IPS DF 6.9 (cell line): ENCODE measurements around the gene ZNF611.
"Not testable (repeated sequence)": the region's sequence is repeated elsewhere in the genome, so short reads cannot be mapped to it uniquely, and the experiment has no call there.

Experiments
- DNase-seq: peaks from one replicate; pipeline ENCODE4 v3.0.0-alpha.2; 2013; ENCODE audit warnings: low read depth, low spot score
- H3K27ac ChIP-seq: one replicate; pipeline ENCODE4 v1.5.1; 2013; ENCODE audit warnings: low read length, control low read depth
- H3K27me3 ChIP-seq: 2 replicates; pipeline ENCODE4 v1.6.1; 2013; ENCODE audit warnings: mild to moderate bottlenecking, low read length; ENCODE audit not compliant: control insufficient read depth, insufficient read depth
- H3K36me3 ChIP-seq: 2 replicates; pipeline ENCODE4 v1.6.1; 2013; ENCODE audit warnings: low read length; ENCODE audit not compliant: control insufficient read depth, insufficient read depth
- H3K4me1 ChIP-seq: 2 replicates; pipeline ENCODE4 v1.6.1; 2013; ENCODE audit warnings: low read length; ENCODE audit not compliant: control insufficient read depth, insufficient read depth
- H3K4me3 ChIP-seq: 2 replicates; pipeline ENCODE4 v1.5.1; 2013; ENCODE audit warnings: mild to moderate bottlenecking, low read length
- H3K9me3 ChIP-seq: 2 replicates; pipeline ENCODE4 v1.6.1; 2013; ENCODE audit warnings: low read length, inconsistent platforms; ENCODE audit not compliant: control insufficient read depth, insufficient read depth
- WGBS: extraction: QIAGEN DNeasy Blood & Tissue Kit; methylation state at CpG from one replicate; pipeline ENCODE4 v1.1.7; 2013; ENCODE audit warnings: mixed read lengths, missing lambda C conversion rate; ENCODE audit not compliant: insufficient read length, insufficient coverage; 5-methylcytosine and 5-hydroxymethylcytosine counted together

ZNF611 gene

DNA sequence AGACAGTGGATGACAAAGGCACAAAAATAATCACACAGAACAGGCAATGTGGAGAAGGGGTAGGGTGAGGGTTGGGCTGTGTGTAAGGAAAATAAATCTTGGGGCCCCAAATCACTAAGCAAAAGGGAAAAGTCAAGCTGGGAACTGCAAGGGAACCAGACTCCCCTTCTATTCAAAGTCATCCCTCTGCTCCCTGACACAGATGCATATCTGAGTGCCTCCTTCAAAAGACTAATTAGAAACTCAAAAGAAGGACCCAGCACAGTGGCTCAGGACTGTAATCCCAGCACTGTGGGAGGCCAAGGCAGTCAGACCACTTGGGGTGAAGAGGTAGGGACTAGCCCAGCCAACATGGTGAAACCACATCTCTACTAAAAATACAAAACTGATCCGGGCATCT lies 18.3 kb downstream of the ZNF611 start:
- Histone ChIP-seq H3K27ac (no peak overlapping the region), H3K27me3 (peaks cover 2% of the 10 kb centered on the region; the same call in 1 of the 2 replicates), H3K4me3 (no peak overlapping the region), H3K36me3 (peaks cover 5% of the 10 kb centered on the region; the same call in 1 of the 2 replicates), H3K4me1 (peaks cover 4% of the 10 kb centered on the region), H3K9me3 (no peaks in the 10 kb centered on the region)
- WGBS, result no CpG with 5 or more reads among the region's 1 CpG
- DNase-seq, result peak; percentile 55

DNA sequence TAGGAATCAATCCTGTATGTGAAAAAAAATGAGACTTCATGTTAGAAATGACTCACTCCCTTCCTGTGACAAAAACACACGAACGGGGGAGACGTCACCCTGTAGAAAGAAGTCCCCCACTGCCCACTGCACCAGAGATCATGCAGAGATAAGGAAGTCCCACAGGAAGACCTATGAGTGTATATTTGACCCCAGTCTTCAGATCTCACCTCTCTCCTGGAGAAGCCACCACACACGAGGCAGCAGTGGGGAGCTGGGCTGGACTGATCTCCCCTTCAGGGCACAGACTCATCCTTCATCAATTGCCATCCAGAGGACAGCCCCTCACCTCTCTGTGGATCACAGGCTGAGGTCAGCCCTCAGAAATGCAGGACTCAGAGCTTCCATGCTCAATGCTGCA lies 18.9 kb downstream of the ZNF611 start:
- not testable (repeated sequence) for H3K4me3 ChIP-seq, DNase-seq, H3K4me1 ChIP-seq, H3K9me3 ChIP-seq, H3K36me3 ChIP-seq, H3K27me3 ChIP-seq, H3K27ac ChIP-seq
- WGBS, result no CpG with 5 or more reads among the region's 4 CpGs

DNA sequence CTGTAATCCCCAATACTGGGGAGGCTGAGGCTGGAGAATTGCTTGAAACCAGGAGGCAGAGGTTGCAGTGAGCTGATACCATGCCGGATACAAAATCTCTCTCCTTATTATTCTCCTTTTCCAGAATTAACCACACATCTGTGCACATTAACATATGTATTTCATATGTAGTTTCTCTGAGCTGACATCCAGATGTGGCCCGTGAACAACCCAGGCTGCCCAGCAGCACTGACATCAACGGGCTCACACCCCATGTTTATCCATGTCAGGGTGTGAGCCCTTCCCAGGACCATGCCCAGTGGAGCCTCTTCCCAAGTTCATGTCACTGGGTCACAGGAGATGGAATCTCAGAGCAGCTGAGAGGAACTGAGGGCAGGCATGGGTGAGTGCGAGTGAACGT lies 19.5 kb downstream of the ZNF611 start:
- no CpG with 5 or more reads among the region's 5 CpGs for WGBS
- H3K27ac ChIP-seq, H3K4me3 ChIP-seq, H3K4me1 ChIP-seq, DNase-seq, H3K9me3 ChIP-seq, H3K36me3 ChIP-seq, H3K27me3 ChIP-seq: not testable (repeated sequence)

DNA sequence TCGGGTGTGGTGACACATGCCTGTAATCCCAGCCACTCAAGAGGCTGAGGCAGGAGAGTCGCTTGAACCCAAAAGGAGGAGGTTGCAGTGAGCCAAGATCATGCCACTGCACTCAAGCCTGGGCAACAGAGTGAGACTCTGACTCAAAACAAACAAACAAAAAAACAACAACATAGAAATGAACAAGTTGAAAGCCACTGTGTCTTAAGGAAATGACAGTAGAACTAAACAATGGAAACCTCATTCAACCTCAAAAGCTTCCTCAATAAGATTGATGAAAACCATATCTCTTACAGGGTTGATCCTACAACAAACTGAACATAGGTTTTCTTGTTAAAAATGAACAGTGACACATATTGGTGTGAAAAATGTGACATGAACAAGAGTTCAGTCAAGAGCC lies 21.8 kb downstream of the ZNF611 start:
- not testable (repeated sequence) for H3K36me3 ChIP-seq, H3K9me3 ChIP-seq, H3K4me3 ChIP-seq, H3K27me3 ChIP-seq, DNase-seq, H3K4me1 ChIP-seq, H3K27ac ChIP-seq
- no CpG with 5 or more reads among the region's 2 CpGs for WGBS

DNA sequence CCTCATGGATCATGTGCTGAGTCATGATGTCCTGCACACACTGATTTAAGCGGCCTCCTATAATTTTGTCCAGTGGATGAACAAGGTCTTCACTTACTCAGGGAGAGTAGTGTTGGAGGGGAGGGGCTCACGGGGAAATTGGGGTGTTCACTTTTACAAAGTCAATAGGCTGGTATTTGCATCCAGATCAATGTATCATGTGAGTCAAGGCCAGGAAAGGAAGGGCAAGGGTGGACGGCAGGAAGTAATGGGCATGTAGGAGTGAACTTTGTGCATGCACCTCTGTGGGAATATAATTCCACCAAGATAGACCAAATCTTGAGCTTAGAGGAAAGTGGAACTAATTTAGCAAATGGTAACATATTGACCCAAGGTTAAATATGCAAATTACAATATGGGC lies 23.2 kb downstream of the ZNF611 start:
- not testable (repeated sequence) for H3K36me3 ChIP-seq, H3K27ac ChIP-seq, H3K27me3 ChIP-seq, H3K9me3 ChIP-seq, H3K4me3 ChIP-seq, DNase-seq, H3K4me1 ChIP-seq
- no CpG with 5 or more reads among the region's 3 CpGs for WGBS

DNA sequence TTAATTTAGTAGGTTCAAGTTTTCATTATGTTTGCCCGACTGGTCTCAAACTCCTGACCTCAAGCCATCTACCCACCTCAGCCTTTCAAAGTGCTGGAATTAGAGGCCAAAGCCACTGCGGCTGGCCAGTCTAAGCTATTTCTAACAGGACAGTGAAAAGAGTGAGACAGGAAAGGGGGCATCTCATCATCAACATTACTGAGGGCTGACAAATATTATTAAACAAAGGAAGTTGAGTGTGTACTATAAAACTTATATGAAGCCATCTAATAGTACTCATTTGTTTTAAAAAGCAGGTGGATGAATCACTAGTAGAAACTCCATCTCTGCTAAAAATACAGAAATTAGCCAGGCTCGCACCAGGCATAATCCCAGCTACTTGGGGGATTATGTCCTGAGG lies 24.3 kb downstream of the ZNF611 start:
- H3K36me3 ChIP-seq, result no peaks in the 10 kb centered on the region
- no peak for DNase-seq
- H3K4me1 ChIP-seq, result peaks cover 2% of the 10 kb centered on the region; the same call in 1 of the 2 replicates
- H3K4me3 ChIP-seq, result no peak overlapping the region
- H3K27me3 ChIP-seq, result no peaks in the 10 kb centered on the region
- H3K27ac ChIP-seq, result no peak overlapping the region
- H3K9me3 ChIP-seq, result no peaks in the 10 kb centered on the region
- no CpG with 5 or more reads among the region's 3 CpGs for WGBS

DNA sequence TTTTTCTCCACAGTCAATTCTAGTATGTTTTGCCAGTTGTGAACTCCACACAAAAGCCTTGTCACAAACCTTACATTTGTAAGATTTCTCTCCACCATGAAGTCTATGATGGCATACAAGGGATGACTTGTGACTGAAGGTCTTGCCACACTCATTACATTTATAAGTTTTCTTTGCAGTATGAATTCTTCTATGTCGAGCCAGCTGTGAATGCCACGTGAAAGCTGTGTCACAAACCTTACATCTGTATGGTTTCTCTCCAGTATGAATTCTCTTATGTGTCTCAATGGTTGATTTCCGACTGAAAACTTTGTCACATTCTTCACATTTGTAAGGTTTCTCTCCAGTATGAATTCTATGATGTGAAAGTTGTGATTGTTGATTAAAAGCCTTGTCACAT lies 29.2 kb downstream of the ZNF611 start:
- DNase-seq, H3K36me3 ChIP-seq, H3K4me3 ChIP-seq, H3K9me3 ChIP-seq, H3K27ac ChIP-seq, H3K4me1 ChIP-seq, H3K27me3 ChIP-seq: not testable (repeated sequence)
- WGBS, result no CpG with 5 or more reads among the region's 3 CpGs

DNA sequence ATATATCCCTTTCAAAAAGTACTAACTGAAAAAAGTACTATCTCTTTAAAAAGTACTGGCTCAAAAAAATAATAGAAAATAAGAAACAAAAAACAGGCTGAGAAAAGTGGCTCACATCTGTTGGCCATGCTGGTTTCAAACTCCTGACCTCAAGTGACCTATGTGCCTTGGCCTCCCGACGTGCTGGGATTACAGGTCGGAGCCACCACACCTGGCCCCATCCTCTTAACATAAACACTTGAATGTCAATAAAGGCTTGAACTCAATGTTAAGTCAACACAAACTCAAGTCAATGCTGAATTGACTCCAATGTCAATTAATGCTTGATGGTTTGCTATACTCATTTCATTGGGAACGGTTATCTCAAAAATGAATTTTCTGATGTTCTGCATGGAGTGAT lies 30.9 kb downstream of the ZNF611 start:
- no peak for DNase-seq

DNA sequence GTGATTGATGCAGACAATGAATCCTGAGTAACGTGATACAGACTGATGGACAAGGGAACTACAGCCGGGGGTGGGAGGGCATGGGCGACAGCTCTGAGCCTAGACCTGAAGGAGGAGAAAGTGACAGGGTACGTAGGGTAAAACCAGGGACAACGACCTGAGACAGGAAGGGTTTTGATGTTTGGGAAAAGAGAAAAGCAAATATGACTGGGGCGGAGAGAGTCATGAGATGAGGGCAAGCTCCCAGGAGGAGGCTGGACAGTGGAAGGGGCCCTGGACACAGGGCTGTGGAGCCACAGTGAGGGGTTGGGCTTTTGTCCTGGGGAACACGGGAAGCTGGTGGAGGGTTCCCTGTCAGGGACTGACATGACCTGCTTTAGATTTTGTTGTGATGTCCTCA lies 34.2 kb downstream of the ZNF611 start:
- no CpG with 5 or more reads among the region's 7 CpGs for WGBS
- Histone ChIP-seq H3K27me3 (no peaks in the 10 kb centered on the region), H3K36me3 (no peaks in the 10 kb centered on the region; the same call in 1 of the 2 replicates), H3K4me3 (no peak overlapping the region), H3K9me3 (no peaks in the 10 kb centered on the region), H3K27ac (no peak overlapping the region), H3K4me1 (no peaks in the 10 kb centered on the region)
- no peak for DNase-seq

More for the DNA sequence above, 30.9 kb downstream of the ZNF611 start:
- H3K9me3 ChIP-seq, result no peaks in the 10 kb centered on the region
- no peak overlapping the region for H3K4me3 ChIP-seq
- H3K36me3 ChIP-seq, result no peaks in the 10 kb centered on the region; the same call in 1 of the 2 replicates
- H3K27ac ChIP-seq, result no peak overlapping the region
- H3K27me3 ChIP-seq, result no peaks in the 10 kb centered on the region
- no CpG with 5 or more reads among the region's 4 CpGs for WGBS
- H3K4me1 ChIP-seq, result no peaks in the 10 kb centered on the region

DNA sequence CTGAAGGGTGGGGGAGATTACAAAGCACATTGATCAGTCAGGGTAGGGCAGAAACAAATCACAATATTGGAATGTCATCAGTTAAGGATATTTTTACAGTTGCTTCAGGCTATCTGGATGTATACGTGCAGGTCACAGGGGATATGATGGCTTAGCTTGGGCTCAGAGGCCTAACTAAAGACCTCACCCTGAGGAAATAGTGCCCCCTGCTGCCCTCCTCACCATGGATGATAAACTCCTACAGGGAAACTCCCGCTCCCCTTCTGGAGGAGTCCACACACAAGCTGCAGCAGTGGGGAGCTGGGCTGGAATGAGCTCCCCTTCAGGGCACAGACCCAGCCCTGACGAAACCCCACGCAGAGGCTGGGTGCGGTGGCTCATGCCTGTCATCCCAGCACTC lies 35.3 kb downstream of the ZNF611 start:
- H3K27me3 ChIP-seq, H3K9me3 ChIP-seq, H3K4me1 ChIP-seq, DNase-seq, H3K36me3 ChIP-seq, H3K27ac ChIP-seq, H3K4me3 ChIP-seq: not testable (repeated sequence)
- no CpG with 5 or more reads among the region's 5 CpGs for WGBS

DNA sequence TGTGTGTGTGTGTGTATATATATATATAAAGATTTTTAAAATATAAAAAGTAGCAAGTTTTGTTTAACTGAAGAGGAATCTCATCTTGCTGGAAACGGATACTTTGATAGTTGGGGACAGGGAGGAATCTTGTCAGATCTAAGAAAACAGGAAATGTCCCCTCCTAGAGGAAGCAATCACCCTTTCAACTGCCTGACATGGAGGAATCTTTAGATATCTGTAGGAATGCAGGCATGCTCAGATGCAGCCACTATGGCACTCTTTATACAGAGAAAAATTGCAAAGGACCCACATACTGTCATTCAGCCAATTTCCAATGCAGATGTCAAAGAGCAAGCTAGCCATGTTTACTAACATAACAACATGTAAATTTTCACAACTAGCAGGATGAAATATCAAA lies 38.8 kb downstream of the ZNF611 start:
- Histone ChIP-seq H3K36me3 (no peaks in the 10 kb centered on the region), H3K27ac (no peak overlapping the region), H3K27me3 (no peaks in the 10 kb centered on the region; the same call in 1 of the 2 replicates), H3K4me3 (no peak overlapping the region), H3K4me1 (no peaks in the 10 kb centered on the region), H3K9me3 (no peaks in the 10 kb centered on the region)
- no CpG with 5 or more reads among the region's 1 CpG for WGBS
- no peak for DNase-seq
